Subcutaneous adipose tissue (tissue), 4 donors: ENCODE measurements around the gene ISOC2. TPM values are rescaled to one million over a fixed set of nuclear protein-coding genes. Genes with fewer than 3 reads are reported as not detected.

Experiments used
- CTCF ChIP-seq: fragments of 450-650 bp; IDR thresholded peaks from one replicate; pipeline ENCODE4 v1.5.1; 2016; ENCODE audit warnings: low read depth, mild to moderate bottlenecking, control low read depth, antibody characterized with exemption, moderate library complexity
- total RNA-seq, 4 donors: library from RNA; depleted of rRNA; stranded (reverse); fragments of >200 nt; gene quantifications; one replicate each; pipeline ENCODE4 v1.1.0, GENCODE V29; 2016

ISOC2 gene
- total RNA-seq, 4 donors from 2014 or later: 38.2 to 62.4 (median 45.7) TPM

DNA sequence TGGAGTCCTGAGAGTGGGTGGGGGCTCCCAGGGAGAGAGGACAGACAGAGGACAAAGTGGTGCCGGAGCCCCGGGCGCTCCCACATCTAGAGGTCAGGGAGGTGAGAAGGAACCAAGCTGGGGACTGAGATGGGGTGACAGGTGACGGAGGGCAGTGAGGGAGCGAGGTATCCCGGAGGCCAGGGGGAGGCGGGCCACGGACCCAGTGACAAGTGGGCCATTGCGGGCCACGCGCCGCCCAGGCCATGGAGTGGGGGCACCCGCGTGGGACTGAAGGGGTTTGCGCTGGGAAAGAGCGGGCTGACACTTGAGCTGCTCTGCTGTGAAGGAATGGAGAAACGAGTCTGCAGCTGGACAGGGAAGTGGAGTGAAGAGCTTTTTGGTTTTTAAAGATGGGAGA is 17.6 kb upstream of the ISOC2 start:
- no peak for TF ChIP-seq CTCF

- TF ChIP-seq CTCF: no peak
Measured at GRCh38 chr19:55478364-55478763, 16.9 kb upstream of the ISOC2 start.

DNA sequence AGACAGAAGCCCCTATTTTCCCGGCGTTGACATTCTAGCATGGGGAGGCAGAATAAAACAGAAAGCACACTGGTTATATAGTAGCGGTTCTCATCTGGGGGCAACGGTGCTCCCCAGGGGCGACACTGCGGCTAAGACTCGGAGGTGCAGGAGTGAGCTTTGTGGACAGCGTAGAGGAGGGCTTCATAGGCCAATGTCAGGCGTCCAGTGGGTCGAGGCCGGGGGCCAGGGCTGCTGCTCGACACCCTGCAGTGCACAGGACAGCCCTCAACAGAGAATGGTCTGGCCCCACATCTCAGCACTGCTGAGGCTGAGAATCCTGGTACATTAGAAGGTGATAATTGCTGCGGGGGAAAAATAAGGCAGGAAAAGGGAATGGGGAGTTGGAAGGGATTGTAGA is 16.5 kb upstream of the ISOC2 start:
- TF ChIP-seq CTCF: no peak

- TF ChIP-seq CTCF: no peak
Measured at GRCh38 chr19:55476100-55476775, 14.8 kb upstream of the ISOC2 start, which contains the start of gene ZNF628. ZNF628 (plus strand) TSS chr19:55476617; CDS start chr19:55479911, 3,294 bp downstream.

GRCh38 chr19:55474269-55475265 is 13.1 kb upstream of the ISOC2 start:
- no peak for TF ChIP-seq CTCF

GRCh38 chr19:55473225-55474012 is 12.0 kb upstream of the ISOC2 start:
- no peak for TF ChIP-seq CTCF

GRCh38 chr19:55472463-55472862 is 11.0 kb upstream of the ISOC2 start:
- no peak for TF ChIP-seq CTCF
